ENCODE results near the gene REEP1.

REEP1 gene

DNA sequence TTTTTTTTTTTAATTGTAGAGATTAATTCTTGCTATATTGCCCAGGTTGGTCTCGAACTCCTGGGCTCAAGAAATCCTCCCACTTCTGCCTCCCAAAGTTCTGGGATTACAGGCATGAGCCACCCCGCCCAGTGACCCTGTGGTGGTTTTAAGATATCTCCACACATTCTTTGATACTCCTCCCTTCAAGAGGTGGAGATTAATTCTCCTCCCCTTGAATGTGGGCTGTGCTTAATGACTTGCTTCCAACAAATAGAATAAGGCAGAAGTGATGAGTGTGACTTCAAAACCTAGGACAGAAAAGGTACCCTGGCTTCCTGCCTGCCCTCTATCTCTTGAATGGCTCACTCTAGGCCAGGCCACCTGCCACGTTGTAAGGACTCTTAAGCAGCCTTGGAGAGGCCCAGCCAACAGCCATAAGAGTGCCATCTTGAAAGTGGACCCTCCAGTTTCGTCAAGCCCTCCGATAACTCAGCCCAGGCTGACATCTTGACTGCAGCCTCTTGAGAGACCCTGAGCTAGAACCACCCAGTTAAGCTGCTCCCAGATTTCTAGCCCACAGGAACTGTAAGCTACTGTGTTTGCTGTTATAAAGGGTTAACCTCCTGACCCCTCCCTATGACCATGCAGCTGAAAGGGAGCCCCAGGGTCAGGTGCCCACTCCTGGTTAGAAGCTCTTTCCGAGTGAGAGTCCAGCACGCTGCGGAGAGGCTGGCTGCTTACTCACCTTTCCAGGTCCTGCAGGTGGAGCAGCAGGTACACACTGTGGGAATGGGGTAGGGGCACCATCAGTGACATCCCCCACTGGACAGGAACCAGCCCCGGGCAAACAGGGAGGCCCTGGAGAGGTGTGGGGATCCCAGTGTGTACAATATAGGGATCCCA lies 110.5 kb downstream of the REEP1 start:
- TF ChIP-seq, protein P1, sequence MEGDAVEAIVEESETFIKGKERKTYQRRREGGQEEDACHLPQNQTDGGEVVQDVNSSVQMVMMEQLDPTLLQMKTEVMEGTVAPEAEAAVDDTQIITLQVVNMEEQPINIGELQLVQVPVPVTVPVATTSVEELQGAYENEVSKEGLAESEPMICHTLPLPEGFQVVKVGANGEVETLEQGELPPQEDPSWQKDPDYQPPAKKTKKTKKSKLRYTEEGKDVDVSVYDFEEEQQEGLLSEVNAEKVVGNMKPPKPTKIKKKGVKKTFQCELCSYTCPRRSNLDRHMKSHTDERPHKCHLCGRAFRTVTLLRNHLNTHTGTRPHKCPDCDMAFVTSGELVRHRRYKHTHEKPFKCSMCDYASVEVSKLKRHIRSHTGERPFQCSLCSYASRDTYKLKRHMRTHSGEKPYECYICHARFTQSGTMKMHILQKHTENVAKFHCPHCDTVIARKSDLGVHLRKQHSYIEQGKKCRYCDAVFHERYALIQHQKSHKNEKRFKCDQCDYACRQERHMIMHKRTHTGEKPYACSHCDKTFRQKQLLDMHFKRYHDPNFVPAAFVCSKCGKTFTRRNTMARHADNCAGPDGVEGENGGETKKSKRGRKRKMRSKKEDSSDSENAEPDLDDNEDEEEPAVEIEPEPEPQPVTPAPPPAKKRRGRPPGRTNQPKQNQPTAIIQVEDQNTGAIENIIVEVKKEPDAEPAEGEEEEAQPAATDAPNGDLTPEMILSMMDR (IDR thresholded peaks at IDR 0.05; ENCODE audit: poor library complexity, severe bottlenecking), result no peak

GRCh38 chr2:86226070-86226469 lies 111.4 kb downstream of the REEP1 start:
- H3K9me3 ChIP-seq (ENCODE audit: severe bottlenecking), result no peaks in the 10 kb centered on the region
- TF ChIP-seq, protein P1 (IDR thresholded peaks at IDR 0.05; ENCODE audit: poor library complexity, severe bottlenecking), result no peak
- H3K36me3 ChIP-seq (ENCODE audit: low read depth), result no peaks in the 10 kb centered on the region
- H3K4me1 ChIP-seq (ENCODE audit: insufficient read depth, poor library complexity, severe bottlenecking), result no peaks in the 10 kb centered on the region
- no peak overlapping the region for H3K27ac ChIP-seq (ENCODE audit: poor library complexity, severe bottlenecking)
- ATAC-seq (ENCODE audit: low read depth) (no peak), DNase-seq (ENCODE audit: low spot score) (no peak)
- no peak overlapping the region for H3K4me3 ChIP-seq (ENCODE audit: severe bottlenecking)
- no peaks in the 10 kb centered on the region for H3K27me3 ChIP-seq (ENCODE audit: insufficient read depth, poor library complexity, severe bottlenecking)

More for the DNA sequence above, 110.5 kb downstream of the REEP1 start:
- ATAC-seq (ENCODE audit: low read depth), result no peak
- Histone ChIP-seq H3K36me3 (ENCODE audit: low read depth) (no peaks in the 10 kb centered on the region), H3K27ac (ENCODE audit: poor library complexity, severe bottlenecking) (no peak overlapping the region), H3K4me1 (ENCODE audit: insufficient read depth, poor library complexity, severe bottlenecking) (no peaks in the 10 kb centered on the region), H3K27me3 (ENCODE audit: insufficient read depth, poor library complexity, severe bottlenecking) (no peaks in the 10 kb centered on the region), H3K9me3 (ENCODE audit: severe bottlenecking) (no peaks in the 10 kb centered on the region), H3K4me3 (ENCODE audit: severe bottlenecking) (no peak overlapping the region)
- no peak for DNase-seq (ENCODE audit: low spot score)

DNA sequence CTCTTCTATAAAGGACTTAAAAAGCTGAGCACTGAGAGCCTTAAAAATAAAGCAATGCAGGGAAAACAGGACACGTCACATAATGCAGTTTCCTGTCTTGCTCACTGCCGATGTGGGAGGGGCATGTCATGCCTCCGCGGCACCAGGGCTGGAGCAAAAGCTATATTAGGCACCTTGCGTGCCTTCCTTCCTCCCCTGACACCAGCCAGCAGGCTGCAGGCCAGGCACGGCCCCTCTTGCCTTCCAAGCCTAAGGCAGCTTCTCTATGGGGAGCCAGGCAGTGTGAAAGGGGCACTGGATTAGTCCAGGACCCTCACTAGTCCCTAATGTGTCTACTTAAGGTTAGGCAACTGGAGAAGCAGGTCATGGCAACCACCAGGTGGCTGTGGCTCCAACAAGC lies 111.8 kb downstream of the REEP1 start:
- H3K9me3 ChIP-seq (ENCODE audit: severe bottlenecking), result no peaks in the 10 kb centered on the region
- ATAC-seq (ENCODE audit: low read depth) (no peak), DNase-seq (ENCODE audit: low spot score) (no peak)
- TF ChIP-seq, protein P1 (IDR thresholded peaks at IDR 0.05; ENCODE audit: poor library complexity, severe bottlenecking), result no peak
- no peaks in the 10 kb centered on the region for H3K4me1 ChIP-seq (ENCODE audit: insufficient read depth, poor library complexity, severe bottlenecking)
- H3K4me3 ChIP-seq (ENCODE audit: severe bottlenecking), result no peak overlapping the region
- no peaks in the 10 kb centered on the region for H3K27me3 ChIP-seq (ENCODE audit: insufficient read depth, poor library complexity, severe bottlenecking)
- H3K36me3 ChIP-seq (ENCODE audit: low read depth), result no peaks in the 10 kb centered on the region
- no peak overlapping the region for H3K27ac ChIP-seq (ENCODE audit: poor library complexity, severe bottlenecking)

DNA sequence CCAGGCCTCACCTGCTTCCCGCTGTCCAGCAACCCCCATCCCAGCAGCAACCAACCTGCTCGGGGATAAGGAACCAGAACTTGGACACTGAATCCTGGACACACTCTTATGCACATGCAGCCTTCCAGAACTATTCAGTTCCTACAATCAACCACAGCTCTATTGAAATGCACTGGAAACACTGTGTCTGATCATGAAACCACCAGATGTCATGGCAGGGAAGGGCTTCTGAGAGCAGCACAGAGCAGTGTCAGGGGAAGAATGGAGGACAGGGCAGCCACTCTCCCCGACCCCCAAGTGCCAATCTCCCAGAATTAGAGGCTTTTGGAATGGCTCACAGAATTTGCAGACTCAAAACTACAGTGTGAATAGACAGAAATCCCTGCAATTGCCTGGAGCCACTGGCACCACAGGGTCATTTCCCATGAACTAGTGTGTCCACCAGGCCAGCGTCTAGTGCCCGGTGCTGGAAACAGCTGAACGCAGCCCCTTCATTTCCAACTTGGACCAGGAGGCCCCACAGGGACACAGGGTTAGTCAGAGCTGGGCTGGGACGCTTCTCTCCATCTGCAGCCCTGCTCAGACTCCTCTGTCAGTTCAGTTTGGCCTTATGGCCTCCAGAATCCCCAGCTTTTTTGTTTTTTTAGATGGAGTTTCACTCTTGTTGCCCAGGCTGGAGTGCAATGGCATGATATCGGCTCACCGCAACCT lies 112.6 kb downstream of the REEP1 start:
- ATAC-seq (ENCODE audit: low read depth), result no peak
- Histone ChIP-seq H3K27me3 (ENCODE audit: insufficient read depth, poor library complexity, severe bottlenecking) (no peaks in the 10 kb centered on the region), H3K27ac (ENCODE audit: poor library complexity, severe bottlenecking) (no peak overlapping the region), H3K36me3 (ENCODE audit: low read depth) (no peaks in the 10 kb centered on the region), H3K9me3 (ENCODE audit: severe bottlenecking) (no peaks in the 10 kb centered on the region), H3K4me3 (ENCODE audit: severe bottlenecking) (no peak overlapping the region), H3K4me1 (ENCODE audit: insufficient read depth, poor library complexity, severe bottlenecking) (no peaks in the 10 kb centered on the region)
- no peak for DNase-seq (ENCODE audit: low spot score)
- TF ChIP-seq, protein P1 (IDR thresholded peaks at IDR 0.05; ENCODE audit: poor library complexity, severe bottlenecking), result no peak

Data from RWPE2 (cell line).